GM19455 (cell line): ENCODE data around the gene TMEM19.

Experiments
- ATAC-seq: cut with Tn5 transposase; IDR thresholded peaks from one replicate; pipeline ENCODE4 v1.9.1; 2021; ENCODE audit not compliant: unreplicated experiment

Gene TMEM19

DNA sequence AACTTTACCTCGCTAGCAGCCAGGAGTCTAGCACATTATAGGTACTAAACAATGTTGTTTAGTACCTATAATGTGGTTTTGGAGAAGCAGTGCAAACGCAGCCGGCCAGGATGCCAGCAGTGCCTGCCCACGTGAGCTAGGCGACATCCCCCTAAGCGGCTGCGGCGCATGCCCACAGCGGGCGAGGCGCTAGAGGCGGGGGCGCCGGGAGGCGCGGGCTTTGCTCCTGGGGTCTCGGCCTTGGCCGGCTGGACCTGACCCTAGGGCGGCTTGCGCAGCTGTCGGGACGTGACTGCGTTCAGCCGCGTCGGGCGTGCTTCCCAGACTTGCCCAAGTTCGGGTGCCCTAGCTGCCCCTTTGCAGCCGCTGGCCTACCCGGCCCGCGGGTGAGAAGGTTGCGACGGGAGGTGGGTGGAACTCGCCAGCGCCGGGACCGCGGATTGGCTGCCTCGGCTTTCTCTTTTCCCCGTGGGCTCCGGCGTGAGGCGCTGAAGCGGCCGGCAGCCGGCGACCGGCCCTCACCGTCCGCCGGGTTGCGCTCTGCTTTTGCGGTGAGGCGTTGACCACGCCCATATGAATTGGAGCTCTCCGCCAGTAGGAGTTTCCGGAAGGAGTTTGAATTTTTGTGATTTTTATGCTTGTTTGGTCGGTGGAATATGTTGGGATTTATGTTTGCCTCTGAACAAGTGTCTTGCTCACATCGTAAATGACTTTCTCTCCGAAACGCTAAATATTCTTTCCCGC, at the start of gene TMEM19:
TMEM19 (plus strand) TSS at position 169 of the 744 bp plus-strand sequence. CDS start 599 bp downstream, outside the sequence.
- peak; percentile 86 for ATAC-seq

DNA sequence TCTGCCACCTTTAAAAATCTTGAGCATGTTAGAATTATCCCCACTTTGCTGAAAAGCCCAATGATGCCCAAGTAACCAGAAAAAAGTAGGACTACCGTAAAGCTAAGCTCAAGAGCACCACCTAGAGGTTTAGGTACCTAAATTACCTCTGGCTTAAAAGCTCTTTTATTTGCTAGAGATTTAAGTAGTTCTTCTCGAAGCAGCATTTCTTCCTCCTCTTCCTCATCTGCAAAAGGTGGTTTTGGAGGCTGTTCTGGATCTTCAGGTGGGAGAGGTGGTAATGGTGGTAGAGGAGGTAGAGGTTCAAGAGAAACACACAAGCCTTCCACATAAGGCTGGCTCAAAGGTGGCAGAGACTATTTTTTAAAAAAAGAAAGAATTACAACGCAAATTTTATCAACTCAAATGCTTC, 49.2 kb upstream of the TMEM19 start:
- no peak for ATAC-seq

DNA sequence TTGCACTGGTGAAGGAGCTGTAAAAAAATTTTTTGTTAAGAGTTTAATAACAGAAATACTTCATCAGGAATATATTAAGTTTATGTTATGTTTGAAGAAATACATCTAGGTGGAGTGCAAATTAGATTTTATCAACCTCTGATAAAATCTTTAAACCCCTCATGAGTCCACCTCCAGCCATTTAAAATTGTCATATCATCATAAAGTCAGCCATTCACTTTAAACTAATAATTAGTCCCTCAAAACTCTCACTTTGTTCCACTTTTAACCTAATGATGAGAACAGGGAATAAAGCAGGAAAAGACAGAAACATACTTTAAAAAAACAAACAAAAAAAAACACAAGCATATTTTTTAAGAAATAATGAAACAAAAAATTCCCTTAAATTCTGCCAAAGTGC, 47.4 kb upstream of the TMEM19 start:
- ATAC-seq: no peak

DNA sequence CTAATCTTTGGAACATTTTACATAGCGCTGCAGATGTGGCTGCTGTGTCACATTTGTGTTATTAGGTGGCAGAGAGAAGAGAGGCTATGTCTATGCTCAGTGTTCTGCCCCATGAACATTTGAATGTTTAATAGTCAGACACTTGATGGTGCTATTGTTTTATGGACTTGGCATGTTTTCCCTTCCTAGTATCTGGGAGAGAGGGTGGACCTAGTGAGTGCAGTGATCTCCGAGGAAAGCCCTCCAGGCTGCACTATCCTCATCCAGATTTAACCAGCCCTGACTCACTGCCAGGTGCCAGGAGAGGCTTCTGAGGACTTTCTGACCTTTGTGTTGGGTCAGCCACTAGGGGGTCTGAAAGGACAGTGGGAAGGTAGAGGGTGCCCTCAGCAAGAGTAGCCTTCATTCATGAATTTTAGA, 46.5 kb upstream of the TMEM19 start:
- ATAC-seq: no peak

DNA sequence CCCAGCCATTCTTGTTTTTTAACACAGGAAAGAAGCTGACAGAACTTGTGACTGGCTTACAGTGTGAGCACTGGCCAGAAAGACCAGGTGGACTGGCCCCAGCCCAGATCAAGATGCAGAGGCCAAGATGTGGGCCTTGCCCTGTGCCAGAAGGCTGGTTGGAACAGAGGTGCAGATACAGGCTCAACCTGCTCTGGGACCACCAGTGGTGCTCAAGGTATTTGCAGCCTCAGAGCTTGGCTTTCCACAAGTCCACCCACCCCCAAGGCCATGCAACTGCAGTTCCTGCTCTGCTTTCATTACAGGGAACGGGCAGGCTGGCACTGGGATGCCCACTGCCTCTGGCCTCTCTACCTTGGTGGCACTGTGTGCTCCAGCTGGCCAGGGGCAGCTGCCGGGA, 45.6 kb upstream of the TMEM19 start:
- ATAC-seq: no peak

DNA sequence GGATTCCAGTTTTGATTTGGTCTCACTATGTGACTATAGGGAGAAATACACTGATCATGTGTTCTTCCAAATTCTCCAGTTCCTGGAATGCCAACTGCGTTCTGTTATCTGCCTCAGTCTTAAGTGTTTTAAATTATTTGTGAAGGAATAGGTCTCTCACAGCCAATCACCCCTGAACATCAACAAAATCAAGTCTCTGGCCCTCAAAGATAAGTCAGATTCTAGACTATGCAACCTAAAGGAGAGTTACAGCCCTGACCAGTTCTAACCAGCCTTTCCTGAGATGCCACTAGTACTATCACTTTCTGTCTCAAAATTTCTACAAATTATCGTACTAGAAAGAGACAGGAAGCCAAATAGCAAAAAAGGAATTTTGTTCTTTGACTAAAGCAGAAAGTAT, 44.5 kb upstream of the TMEM19 start:
- no peak for ATAC-seq

DNA sequence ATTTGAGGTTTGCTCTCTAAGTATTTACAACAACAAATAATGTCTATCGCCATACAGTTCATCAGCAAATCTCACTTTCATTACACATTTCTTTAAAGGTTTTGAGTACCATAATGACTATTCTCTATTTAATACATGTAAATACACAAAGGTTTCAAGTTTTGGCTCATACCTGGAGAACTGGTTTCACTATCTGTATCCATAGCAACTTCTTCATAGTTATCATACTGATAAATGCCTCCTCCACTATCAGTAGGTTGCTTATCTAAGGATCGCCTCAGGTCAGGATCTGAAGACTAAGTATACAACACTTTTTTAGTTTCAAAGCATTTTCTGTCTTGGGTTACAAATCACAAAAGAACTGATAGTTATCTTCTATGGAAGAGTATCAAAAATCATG, 43.6 kb upstream of the TMEM19 start:
- ATAC-seq: no peak

DNA sequence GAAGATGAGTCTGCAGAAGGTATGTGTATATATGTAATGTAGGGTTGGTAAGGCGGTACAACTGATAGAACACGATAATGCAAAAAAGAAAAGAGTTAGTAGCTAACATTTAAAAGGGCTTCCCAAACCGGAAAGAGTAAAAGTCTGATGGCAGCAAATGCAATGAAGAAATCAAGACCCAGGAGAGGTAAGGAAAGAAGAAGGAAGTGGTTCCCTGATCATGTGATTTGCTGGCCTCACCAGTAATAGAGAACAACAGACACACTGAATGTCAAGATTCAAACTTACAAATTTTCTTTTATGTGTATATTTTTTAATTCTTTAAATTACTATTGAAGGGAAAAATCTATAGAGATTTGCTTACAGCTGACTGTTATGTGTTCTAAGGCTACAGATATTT, 40.6 kb upstream of the TMEM19 start:
- no peak for ATAC-seq

DNA sequence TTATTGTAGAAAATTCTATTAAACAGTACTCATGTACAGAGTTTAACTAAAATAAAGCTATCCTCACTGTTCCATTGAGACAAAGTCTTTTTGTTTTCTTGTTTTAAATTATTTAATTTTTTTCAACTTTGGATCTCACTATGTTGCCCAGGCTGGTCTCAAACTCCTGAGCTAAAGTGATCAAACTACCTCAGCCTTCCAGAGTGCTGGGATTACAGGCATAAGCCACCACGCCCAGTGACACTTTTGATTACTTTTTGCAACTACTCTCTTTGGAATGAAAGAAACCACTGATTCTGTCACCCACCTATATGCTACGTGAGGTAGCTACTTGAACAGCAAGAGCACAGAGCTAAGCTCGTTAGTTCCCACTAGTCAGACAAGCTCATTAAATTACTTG, 39.4 kb upstream of the TMEM19 start:
- no peak for ATAC-seq

DNA sequence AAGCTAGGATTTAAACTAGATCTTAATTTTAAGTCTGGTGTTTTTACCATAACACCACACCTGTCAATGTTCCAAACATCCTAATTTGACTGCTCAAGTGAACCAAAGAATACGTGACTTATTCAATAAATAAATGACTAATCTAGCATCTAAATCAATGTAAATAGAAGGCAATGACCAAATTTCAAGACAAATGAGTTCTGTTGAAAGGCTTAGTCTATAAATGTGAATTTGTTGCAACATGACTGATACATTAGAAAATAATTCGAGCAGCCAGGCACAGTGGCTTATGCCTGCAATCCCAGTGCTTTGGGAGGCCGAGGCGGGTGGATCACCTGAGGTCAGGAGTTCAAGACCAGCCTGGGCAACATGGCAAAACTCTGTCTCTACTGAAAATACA, 37.3 kb upstream of the TMEM19 start:
- ATAC-seq: no peak

DNA sequence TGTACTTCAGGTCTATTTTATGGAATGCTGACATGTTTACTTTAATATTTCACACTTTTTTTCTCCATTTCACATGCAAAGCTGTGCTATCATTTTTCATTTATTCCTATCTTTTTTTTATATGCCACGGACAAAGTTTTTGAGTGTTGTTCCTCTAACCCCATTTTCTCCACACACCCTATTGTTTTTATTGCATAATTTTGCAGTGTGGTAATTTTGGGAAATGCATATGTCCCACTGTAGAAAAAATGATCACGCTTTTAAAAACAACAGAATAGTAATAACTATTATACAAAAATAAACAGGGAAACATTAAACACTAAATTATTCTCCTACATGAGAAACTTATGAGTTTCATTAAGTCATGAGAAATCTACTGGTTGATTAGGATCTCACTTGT, 36.5 kb upstream of the TMEM19 start:
- ATAC-seq: no peak

DNA sequence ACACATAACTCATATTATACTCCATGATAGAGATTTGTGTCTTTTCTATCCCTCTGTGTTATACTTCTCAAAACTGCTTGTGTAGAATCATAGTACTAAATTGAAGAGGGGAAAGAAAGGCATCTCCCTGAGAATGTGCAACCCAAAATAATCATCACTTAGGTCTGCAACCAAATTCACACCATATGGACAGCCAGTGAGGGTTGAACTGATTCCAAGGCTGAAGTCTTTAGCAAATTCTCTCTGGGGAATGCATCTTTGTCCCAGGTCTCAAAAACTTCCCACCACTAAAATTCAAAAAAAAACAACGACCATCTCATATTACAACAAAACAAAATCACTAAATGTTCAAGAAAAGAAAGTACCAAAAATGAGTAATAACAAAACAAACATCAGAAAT, 33.2 kb upstream of the TMEM19 start:
- ATAC-seq: no peak

DNA sequence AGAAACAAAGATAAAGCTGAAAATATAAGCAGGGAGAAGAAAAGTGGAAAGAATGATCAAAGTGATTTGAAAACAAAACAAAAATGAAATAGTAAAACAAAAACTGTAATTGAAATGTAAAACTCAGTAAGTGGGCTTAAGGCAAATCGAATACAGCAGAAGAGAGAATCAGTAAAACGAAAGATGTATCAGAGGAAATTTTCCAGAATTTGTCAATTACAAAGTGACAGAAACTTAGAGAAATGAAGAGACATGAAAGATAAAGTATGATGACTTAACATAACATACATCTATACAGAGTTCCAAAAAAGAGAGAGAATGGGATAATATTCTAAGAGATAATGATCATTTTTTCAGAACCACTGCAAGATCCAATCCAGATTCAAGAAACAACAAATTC, 32.7 kb upstream of the TMEM19 start:
- no peak for ATAC-seq

DNA sequence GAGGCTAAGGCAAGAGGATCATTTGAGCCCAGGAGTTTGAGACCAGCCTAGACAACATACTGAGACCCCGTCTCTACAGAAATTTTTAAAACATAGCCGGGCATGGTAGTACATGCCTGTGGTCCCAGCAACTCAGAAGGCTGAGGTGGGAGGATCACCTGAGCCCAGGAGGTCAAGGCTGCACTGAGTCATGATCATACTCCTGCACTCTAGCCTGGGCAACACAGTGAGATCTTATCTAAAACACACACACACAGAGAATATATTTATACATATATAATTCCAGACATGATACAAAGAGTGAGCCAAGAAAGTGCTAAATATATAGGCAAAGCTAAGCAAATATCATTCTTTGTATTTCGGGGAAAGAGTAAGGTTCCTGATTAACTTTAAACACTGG, 31.7 kb upstream of the TMEM19 start:
- ATAC-seq: no peak

DNA sequence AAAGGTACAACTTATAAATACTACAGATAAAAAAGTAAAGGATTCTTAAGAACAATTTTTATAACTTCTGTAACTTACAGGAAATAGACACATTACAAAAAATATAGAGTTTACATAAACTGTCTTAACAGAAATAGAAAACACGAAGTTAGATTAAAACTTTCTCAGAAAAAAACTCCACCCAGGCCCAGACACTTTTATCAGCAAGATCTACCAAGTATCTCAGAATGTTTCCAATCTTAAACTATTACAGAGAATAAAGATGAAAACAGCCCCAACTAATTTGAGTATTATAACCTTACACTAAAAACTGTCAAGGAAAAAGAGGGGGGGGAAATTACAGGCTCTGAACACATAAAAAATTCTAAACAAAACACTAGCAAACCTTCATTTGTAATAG, 30.4 kb upstream of the TMEM19 start:
- ATAC-seq: no peak

DNA sequence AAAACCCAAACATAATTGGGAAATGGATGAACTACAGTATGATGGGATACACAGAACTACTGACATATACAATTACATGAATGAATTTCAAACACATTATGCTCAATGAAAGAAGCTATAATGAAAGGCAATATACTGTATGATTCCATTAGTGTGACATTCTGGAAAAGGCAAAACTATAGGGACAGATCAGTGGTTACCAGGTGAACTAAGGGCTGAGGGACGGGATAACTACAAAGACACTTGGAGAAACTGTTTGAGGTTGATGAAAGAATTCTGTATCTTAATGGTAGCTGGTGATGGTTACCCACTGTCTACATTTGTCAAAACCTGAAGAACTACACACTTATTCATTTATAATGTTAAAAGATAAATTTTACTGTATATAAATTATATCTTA, 30.0 kb upstream of the TMEM19 start:
- no peak for ATAC-seq

DNA sequence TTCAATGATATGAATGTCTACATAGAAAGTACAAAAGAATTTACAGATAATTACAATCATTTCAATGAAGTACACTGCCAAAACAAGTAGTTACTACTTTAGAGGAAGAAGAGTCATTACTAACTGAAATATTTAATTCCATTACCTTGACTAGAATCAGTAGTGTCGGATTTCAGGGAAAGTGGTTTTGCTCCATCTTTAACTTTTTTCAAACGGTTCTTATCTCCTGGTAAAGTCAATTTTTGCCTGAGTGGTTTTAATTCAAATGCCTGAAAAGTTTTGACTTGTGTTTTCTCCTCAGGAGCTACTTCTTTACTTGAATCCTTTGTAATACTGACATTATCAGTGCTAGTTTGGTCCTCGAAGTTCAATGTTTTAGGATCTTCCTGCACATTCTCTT, 29.1 kb upstream of the TMEM19 start:
- ATAC-seq: no peak

DNA sequence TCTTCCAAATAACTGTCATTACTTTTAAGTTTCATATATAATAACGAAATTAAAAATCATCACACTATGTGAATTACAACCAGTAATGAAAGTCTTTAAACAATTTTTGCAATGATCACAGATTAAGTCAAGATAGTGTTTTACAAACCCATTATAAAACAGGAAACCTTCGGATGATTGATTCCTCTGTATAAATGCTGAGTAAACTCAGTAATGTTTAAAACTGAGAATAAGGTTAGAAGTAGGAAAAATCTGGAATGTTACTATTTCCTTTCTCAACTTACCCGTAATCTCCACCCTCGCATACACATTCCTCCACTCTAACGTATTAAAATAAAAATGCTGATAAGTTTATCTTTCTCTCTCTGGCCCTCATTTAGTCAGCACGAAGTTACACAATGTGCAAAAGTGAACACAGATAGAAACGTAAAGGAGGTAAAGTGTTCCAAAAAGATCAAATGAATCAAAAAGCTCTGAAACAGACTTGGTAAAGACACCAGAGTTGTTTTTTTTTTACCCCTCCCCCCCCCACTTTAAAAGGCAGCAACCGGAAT, 23.8 kb upstream of the TMEM19 start:
- ATAC-seq: no peak

DNA sequence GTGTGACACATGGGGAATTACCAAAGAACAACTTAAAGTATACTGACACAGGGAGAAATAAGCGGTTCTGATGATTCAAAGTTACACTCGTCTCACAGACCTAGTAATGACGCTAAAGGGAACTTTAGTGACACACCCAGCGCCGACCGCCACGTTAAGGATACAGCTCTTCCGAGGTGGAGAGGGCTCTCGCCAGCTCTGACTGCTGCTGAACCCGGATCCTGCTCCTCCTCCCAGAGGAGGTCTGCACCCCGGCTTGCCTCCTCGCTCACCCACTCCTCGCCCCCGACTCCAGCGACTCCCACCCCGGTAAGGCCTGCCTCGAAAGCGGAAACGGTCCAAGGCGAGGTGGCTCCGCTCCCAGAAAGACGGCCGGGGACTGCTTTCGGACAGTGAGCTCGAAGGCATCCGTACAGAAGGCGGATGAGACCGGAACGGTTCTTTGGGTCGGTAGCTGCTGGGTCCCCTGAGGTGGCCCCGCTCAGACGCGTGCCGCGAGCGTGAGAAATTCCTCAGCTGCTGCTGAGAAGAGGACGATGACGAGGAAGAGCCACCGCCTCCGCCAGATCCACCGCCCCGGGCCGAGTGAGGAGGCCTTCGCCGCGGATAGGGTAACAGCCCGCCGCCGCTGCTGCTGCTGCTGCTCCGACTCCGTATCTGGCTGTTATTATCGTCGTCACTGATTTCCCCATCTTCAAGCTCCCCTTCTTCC, 22.9 kb upstream of the TMEM19 start:
- peak; percentile 31 for ATAC-seq

DNA sequence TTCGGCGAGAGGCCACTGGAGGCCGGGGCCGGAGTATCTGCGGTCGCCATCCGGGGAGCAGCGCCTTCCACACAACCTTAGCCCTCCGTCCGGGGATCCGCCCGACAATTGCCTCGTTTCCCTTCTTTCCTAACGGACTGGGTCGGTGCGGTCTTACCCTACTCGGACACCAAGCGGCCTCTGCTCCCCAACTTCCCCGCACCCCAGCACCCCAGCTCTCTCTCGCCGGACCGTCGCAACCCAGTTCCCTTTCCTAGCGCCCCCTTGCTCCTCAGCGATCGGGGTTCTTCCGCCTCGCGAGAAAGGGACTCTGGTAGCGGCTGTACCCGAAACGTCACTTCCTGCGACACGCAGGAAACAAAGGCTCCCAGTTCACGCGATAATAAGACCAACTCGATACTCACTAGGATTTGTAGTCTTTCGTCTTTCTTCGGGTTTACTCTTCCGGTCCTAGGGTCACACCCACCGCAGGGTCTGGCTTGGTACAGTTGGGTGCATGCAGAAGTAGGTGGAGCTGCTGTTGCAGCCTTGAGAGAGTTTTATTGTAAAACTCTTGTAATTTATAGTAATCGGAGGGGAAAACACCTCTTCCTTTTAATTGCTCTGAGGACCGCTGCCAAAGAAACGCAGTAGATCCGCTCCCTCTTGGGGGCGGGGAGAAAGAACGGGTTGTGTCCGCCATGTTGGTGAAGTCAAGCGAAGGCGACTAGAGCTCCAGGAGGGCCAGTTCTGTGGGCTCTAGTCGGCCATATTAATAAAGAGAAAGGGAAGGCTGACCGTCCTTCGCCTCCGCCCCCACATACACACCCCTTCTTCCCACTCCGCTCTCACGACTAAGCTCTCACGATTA, 22.1 kb upstream of the TMEM19 start, which contains the start of the genes THAP2 and ZFC3H1:
THAP2 (plus strand) TSS at position 741 of the 850 bp plus-strand sequence. CDS start 209 bp downstream, outside the sequence.
ZFC3H1 (minus strand) TSS at position 288 of the 850 bp plus-strand sequence; CDS start at position 50, 238 bp downstream.
- ATAC-seq: peak; percentile 92
